Raji (cell line): Measurements from ENCODE around the gene TSPAN32.

Experiments
- POLR2A ChIP-seq: IDR thresholded peaks from 2 replicates; pipeline ENCODE4 v1.6.1; 2011; ENCODE audit warnings: low read depth, low read length, control low read depth; ENCODE audit not compliant: insufficient read depth

TSPAN32 gene

DNA sequence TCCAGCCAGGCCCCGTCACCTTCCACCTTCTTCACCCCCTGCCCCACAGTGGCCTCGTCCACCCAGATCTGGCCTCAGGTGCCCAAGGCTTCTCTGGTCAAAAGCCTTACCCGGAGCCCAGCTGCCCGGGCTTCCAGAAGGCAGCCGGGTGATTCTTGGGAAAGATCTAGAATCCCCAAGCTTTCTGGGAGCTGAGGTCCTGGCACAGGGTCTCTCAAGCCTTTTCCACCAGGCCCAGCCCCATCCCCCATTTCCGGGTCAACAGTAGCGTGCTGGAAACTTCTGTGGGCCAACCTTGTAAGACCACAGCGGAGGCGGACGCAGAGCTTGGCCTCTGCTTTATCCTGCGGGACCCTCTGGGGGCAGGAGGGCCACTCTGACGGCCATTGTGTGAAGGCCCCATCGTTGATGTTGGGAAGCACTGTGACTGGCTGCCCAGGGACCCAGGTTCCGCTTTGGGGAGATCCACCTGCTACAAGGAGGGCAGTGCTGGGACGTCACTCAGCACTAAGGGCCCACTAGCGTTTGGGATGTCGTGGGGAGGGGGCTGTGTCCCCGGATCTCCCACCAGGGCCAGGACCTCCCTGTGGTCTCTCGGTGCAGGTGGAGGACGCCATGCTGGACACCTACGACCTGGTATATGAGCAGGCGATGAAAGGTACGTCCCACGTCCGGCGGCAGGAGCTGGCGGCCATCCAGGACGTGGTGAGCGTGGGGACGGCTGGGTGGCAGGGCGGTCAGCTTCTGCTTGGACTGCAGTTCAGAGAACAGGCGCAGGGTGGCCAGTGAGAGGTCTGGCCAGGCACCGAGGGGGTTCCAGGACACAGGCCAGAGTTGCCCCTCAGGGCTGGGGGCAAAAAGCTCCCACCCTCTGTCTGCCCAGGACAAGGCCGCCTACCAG, 11.5 kb downstream of the TSPAN32 start:
- no peak for TF ChIP-seq POLR2A

DNA sequence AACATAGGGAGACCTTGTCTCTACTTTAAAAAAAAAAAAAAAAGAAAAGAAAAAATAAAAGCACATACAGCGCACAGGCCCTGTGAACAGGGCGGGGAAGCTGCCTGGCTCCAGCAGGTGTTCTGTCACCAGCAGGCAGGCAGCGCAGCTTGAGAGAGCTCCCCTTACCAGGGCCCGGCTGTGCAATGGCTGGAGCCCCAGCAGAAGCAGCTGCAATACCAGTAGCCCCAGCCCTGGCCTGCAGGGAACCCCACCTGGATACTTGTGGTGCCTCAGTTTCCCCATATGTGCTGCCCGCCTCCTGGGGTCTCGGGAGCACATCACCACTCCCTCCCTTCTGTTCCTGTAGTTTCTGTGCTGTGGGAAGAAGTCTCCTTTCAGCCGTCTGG, 12.3 kb downstream of the TSPAN32 start:
- TF ChIP-seq POLR2A = no peak

DNA sequence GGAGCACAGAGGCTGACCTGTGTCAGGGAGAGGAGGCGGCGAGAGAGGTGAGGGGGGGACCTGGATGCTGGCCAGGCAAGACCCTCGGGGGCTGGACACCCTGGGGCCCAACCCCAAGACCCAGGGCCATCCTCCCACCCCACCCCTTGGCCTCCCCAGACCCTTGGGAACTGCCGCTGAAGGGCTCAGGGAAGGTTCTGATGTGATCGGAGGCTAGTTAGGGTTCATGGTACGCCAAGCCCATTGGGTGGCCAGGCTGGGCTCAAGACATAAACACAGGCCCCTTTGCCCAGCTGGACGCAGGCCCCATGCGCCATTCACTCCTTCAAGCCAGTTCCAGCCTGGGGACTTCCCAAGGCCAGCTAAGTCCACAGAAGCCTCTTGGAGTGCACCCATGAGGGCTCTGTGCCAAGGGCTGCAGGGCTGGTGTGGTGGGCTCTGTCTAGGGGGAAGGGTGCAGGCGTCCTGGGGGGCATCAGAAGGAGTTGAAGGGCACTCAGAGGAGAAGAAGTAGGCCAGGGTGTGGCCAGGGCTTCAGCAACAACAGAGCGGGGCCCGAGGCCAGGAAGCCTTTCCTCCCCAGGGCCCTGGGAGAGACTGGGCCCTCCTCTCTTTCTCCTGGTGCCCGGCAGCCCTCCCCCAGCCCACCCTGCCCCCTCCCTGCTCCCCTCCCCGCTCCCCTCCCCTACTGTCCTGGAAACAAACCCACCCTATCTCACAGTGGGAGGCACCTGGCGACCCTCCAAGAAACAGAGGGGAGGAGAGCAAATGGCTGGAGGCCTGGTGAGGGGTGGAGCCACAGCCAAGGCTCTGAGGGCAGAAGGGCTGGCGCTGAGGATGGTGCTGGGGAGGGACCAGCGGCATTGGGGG, 12.9 kb downstream of the TSPAN32 start:
- TF ChIP-seq POLR2A = no peak

DNA sequence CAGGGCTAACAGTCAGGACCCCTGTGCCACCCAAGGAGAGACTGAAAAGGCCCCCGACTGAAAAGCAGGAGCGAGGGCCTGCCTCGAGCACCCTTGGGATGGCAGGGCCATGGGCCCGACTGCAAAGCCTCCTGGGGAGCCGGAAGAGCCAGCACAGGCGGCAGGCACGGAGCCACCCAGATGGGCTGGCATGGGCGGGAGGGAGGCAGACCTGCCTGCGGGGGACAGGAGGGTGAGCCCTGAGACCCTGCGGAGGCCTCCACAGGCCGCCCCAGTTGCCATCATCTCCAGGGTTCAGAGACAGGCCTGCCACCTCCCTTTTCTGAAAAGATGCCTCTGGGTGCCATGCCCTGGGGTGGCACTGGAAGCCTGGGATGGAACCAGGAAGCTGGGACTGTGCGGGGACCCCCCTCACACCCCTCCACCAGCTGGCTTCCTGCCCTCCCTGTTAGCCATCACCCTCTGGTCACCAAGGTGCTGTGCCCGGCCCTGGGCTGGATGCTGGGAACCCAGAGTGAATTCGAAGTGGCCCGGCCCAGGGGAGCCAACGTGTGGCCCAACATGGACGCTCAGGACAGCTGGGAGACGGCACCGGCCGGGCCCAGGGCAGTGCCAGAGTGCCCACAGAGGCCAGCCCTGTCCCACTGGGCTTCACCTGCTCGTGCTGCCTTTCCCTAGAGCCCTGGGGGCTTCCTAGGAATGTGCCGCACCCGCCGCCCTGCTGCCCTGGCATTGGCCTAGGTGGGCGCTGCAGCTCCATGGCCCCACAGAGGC, 13.8 kb downstream of the TSPAN32 start:
- TF ChIP-seq POLR2A = no peak

DNA sequence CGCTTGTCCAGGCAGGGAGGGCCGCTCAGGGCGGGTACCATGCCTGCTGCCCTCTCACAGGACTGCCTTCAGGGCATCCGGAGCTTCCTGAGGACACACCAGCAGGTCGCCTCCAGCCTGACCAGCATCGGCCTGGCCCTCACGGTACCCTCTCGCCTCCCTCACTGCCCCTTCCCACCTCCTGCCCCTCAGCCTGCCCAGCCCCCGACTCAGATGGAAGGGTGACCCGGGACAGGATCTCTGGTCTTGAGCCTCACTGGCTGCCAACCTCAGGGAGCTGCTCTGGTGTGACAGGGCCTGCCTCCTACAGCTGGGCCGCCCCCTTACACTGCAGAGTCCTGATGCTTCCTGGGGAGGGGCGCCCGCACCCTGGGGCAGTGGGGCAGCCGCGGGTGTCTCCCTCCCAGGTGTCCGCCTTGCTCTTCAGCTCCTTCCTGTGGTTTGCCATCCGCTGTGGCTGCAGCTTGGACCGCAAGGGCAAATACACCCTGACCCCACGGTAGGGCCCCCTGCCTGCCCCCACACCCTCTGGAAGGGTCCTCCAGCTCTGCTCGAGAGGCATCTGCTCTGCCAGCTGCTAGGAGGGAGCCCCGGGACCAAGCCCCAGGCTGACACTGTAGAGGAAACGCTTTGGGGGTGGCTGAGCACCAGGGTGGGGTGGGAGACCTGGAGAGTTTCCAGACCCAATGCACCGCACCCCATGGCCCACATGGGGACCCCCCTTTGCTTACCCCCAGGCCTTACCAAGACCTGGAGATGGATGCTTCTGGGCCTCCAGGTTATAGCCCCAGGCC, 14.6 kb downstream of the TSPAN32 start:
- TF ChIP-seq POLR2A = no peak

DNA sequence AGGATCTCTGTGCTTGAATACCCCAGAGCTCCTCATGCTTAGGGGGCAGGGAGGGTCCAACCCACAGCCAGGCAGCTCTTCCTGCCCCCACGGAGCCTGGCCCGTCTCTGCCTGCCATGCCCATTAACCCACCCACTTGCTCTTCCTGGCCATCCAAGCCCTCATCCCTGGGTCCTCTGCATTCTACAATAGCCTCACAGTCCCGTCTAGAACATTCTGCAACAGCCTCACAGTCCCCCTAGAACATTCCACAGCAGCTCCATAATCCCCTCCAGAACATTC, 15.1 kb downstream of the TSPAN32 start:
- TF ChIP-seq POLR2A = no peak

DNA sequence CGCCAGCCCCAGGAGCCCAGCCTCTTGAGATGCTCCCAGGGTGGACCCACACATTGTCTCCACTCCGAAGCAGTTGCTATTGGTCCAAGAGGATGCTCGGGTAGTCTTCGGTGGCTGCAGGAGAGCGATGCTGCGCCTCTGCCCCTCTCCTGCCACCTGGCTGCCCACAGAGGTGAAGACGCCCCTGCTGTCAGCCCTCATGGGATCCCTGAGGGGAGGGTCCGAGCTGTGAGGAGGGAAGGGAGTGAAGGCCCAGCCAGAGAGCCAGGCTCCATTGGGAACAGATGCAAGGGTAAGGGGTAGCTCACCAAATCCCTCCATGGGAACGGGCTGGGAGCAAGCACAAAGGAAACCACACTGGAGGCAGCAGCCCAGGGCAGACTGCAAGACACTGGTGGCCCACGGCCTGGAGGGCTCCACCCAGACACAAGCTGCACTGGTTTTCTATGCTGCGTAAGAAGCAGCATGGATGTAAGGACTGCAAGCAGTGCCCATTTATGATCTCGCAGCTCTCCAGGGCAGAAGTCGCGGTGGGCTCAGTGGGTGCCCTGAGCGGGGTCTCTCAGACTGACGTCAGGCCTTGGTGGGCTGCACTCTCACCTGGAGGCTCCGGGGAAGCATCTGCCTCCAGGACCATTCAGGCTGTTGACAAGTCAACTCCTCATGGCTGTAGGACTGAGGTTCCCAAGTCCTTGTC, 15.7 kb downstream of the TSPAN32 start:
- no peak for TF ChIP-seq POLR2A

DNA sequence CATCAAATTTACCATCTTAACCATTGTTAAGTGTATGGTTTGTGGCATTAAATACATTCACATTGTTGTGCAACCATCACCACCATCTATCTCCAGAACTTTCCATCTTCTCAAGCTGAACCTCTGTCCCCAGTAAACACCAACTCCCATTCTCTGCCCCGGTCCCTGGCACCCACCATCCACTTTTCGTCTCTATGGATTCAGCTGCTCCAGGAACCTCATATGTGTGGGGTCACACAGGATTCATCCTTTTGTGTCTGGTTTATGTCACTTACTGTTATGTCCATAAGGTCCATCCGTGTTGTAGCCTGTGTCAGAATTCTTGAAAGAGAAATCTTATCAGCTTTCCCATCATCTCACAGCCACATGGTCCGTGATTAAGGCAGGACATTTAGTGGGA, 16.3 kb downstream of the TSPAN32 start:
- TF ChIP-seq POLR2A = no peak

DNA sequence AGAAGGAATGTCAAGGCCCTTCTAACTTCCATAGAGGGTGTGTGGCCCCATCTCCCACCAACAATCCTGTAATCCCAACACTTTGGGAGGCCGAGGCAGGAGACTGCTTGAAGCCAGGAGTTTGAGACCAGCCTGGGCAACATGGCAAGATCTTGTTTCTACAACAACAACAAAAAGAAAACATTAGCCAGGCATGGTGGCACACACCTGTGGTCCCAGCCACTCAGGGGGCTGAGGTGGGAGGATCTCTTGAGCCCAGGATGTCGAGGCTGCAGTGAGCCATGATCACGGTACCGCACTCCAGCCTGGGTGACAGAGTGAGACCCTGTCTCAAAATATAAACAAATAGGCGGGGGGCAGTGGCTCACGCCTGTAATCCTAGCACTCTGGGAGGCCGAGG, 16.9 kb downstream of the TSPAN32 start:
- no peak for TF ChIP-seq POLR2A

DNA sequence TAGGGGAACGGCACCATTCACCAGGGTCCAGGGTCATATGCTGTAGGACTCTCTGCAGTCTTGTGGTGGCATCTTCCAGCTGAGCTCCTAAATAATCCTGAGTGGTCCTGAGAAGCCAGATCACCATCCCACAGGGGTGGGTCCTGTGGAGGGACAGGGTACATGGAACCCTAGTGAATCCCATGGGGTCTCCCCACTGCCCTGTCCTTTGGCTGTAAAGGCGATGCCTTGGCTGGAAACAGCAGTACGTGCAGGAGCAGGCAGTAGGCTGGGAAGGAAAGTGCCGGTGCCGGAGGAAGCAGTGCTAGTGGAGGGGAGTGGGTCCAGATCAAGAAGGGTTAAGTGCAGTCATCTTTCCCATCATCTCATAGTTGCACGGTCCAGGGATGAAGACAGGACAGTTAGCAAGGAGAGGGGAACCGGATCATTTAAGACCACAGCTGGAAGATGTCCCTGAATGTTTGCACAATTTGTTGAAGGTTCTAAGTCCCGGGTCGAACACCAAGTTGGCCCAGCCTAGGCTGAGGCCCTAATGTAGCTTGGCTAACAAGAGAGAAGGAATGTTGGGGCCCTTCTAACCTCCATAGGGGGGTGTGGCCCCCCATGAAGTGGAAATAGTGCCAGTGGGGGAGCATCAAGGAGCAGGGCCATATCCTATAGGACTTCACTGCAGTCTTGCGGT, 18.1 kb downstream of the TSPAN32 start:
- TF ChIP-seq POLR2A = no peak

DNA sequence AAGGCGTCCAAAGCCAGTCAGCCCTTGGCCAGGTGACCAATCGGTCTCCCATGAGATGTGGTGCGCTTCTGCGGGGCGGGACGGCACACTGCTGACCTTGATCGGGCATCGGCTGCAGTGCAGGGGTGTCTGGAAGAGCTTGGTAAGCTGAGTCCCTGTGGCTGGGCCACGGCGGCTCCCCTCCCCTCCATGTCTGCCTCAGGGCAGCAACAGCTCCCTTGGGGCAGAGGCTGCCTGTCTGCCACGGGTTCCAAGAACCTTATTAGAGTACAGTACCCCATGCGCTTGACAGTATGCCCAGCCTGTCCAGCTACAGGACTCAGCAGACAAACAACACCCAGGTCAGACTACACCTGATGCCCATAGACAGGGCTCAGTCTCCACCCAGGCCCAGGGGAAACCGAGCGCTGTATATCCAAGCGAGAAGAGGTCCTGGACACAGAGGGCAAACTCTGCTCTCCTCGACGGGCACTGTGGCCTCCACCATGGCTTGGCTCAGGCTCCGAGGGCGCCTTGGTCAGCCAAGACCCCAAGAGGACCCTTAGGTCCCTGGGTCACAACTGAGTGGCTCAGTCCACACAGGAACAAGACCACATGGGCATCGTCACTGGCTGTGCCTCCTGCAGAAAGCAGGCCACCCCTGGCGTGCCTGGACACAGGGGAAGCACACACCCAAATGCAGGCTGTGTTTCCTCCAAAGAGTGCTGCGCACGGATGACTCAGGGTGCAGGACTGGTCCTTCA, 18.9 kb downstream of the TSPAN32 start:
- no peak for TF ChIP-seq POLR2A

DNA sequence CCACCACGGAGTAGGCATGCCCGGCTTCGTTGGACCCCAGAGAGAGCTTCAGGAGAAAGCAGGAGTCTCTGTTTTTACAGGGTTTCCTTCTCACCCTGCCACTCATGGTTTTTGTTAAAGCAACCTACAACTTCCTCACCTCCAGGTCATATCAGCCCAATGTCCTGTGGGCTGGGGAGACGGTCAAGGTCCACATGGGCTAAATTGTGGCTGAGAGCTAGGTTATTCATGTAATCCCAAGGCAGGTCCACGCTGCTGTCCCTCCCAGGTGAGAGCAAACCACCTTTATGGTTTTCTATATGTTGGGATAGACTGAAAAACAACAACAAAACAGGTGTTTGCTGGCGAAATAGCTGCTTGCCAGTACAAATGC, 19.5 kb downstream of the TSPAN32 start:
- TF ChIP-seq POLR2A = no peak

DNA sequence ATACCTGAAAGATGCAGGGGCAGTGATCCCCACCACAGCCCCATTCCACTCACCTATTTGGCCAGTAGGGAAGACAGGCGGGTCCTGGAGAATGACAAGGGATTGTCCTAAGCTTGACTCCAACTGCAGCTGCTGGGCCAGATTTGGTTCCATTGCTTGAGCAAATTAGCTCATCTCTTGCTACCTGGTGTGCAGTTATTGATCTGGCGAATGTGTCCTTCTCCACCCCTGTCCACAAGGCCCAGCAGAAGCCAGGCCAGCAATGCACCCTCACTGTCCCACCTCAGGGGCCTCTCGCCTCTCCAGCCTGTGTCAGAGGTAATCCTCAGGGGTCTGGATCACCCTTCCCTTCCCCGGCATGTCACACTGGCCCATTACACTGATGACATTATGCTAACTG, 23.3 kb downstream of the TSPAN32 start:
- no peak for TF ChIP-seq POLR2A
